D721Med (cell line): ENCODE measurements around the gene DCAF7.

ENCODE experiments used
- DNase-seq: peaks from one replicate; pipeline ENCODE4 v3.0.0; 2011; ENCODE audit warnings: low spot score; ENCODE audit not compliant: insufficient read length
- FAIRE-seq: peaks from 2 replicates; lab custom pipeline; 2011; peaks lifted over from hg19 to GRCh38; lab: Jason Lieb, UNC
- TF ChIP-seq, protein P1 (sequence below): IDR thresholded peaks from 2 replicates; pipeline ENCODE4 v1.5.1; 2012; ENCODE audit warnings: mild to moderate bottlenecking, control low read depth; ENCODE audit not compliant: insufficient read depth; ENCODE audit errors: missing control alignments

Gene DCAF7

DNA sequence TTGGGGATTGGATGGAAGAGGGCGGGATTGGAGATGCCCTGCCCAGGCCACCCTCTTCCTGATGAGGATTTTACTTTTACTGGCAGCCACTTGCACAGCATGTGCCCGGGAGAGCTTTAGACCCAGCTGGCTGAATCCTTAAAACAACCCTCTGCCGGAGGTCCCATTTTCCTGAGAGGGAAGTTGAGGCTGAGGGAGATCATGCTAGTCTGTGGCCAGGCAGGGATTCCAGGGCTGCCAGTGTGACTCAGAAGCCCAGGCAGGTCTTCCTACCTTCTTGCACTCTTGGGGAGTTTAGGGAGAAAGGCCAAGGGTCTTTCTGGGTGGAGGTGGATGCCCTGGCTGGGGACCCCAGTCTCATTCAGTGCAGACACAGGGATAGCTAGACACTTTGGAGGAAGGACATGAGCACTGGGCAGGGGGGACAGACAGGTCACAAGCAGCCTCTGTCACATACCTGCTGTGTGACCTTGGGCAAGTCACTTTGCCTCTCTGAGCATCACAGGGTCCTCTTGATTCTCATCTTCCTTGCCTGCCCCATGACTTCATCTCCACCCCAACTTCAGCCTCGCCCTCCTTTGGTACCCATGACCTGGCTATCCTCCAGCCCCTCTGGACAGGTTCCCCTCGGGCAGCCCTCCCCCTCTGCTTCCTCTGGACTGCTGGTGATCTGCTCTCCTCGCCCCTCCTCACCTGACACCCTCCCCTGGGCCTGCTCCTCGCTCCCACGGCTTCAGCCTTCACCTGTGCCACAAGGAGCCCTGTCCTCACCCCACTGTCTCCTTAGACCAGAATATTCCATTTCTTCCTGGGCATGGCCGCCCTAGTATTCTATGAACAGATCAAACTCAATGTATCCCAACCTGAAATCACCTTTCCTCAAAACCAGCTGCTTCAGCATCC, 11.3 kb upstream of the DCAF7 start:
- no peak for FAIRE-seq
- TF ChIP-seq, protein P1, sequence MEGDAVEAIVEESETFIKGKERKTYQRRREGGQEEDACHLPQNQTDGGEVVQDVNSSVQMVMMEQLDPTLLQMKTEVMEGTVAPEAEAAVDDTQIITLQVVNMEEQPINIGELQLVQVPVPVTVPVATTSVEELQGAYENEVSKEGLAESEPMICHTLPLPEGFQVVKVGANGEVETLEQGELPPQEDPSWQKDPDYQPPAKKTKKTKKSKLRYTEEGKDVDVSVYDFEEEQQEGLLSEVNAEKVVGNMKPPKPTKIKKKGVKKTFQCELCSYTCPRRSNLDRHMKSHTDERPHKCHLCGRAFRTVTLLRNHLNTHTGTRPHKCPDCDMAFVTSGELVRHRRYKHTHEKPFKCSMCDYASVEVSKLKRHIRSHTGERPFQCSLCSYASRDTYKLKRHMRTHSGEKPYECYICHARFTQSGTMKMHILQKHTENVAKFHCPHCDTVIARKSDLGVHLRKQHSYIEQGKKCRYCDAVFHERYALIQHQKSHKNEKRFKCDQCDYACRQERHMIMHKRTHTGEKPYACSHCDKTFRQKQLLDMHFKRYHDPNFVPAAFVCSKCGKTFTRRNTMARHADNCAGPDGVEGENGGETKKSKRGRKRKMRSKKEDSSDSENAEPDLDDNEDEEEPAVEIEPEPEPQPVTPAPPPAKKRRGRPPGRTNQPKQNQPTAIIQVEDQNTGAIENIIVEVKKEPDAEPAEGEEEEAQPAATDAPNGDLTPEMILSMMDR: no peak
- DNase-seq: no peak

GRCh38 chr17:63540590-63540989, 9.7 kb upstream of the DCAF7 start:
- TF ChIP-seq, protein P1: no peak
- FAIRE-seq (no peak), DNase-seq (no peak)

DNA sequence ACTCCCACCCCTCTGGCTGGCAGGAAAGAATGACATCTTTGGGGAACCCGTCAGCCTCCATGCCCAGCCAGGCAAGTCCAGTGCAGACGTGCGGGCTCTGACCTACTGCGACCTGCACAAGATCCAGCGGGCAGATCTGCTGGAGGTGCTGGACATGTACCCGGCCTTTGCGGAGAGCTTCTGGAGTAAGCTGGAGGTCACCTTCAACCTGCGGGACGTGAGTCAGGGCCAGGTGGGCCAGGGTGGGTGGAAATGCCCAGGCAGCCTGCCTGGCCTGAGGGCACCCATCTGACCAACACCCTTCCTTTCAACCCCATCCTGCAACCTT, 8.1 kb upstream of the DCAF7 start:
- DNase-seq (no peak), FAIRE-seq (no peak)
- TF ChIP-seq, protein P1: no peak

DNA sequence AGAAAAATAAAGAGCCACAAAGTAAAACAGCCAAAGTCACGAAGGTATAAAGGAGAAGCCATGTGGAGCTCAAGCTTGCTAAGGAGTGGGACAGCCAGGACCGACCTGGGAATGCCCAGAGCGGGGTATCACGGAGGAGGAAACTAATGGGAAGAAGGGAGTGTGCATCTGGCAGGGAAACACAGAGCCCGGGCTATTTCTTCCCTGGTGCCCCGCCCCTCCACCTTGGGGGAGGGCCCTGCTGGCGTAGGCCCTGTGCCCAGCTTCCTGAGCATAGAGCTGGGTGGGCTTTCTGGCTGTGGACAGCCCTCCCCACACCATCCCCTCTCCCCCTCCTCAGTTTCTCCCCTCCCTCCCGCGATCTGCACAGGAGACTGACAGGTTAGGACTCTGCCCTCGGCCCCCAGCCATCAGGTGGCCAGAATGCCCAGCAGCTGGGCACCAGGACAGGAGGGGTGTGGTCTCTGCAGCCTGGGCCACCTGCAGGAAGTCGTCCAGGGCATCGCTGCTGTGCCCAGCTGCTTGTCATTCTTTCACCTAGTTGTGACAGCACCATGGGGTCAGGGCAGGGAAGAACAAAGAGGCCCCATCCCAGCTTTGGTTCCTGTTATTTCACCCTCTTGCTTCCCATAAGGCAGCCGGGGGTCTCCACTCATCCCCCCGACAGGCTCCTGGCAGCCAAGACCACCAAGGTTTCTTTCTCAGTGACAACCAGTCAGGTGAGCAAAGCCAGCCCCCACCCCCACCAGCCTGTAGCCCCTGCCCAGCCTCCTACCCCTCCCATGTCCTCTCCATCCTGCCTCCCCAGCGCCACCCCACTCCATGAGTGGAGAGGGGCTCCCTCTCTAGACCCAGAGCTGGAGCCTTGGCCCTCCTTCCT, 7.1 kb upstream of the DCAF7 start:
- TF ChIP-seq, protein P1: no peak
- FAIRE-seq: no peak
- no peak for DNase-seq

GRCh38 chr17:63543822-63544420, 6.4 kb upstream of the DCAF7 start:
- DNase-seq: no peak
- TF ChIP-seq, protein P1: no peak
- FAIRE-seq: no peak

GRCh38 chr17:63544467-63545301, 5.6 kb upstream of the DCAF7 start:
- no peak for DNase-seq
- TF ChIP-seq, protein P1: no peak
- no peak for FAIRE-seq
